Muscle layer of colon (tissue), 2 donors: ENCODE data around the gene ITGA3.

Source experiments
- H3K27ac ChIP-seq: one replicate; pipeline ENCODE4 v1.7.0; 2013; ENCODE audit warnings: low read depth, mild to moderate bottlenecking, low read length, moderate library complexity
- H3K27me3 ChIP-seq, 2 donors: one replicate each; pipeline ENCODE4 v1.7.0; 2013; ENCODE audit warnings: low read length in 2 of 2, mild to moderate bottlenecking in 2 of 2; ENCODE audit not compliant: insufficient read depth in 2 of 2, control insufficient read depth in 1 of 2
- H3K36me3 ChIP-seq: one replicate; pipeline ENCODE4 v1.7.0; 2013; ENCODE audit warnings: mild to moderate bottlenecking, low read length; ENCODE audit not compliant: insufficient read depth
- H3K4me1 ChIP-seq: one replicate; pipeline ENCODE4 v1.7.0; 2013; ENCODE audit warnings: mild to moderate bottlenecking, low read length; ENCODE audit not compliant: insufficient read depth
- H3K4me3 ChIP-seq, 2 donors: one replicate each; pipeline ENCODE4 v1.7.0; 2013; ENCODE audit warnings: low read length in 2 of 2, low read depth in 1 of 2, mild to moderate bottlenecking in 1 of 2, moderate library complexity in 1 of 2
- H3K9ac ChIP-seq: one replicate; pipeline ENCODE4 v1.7.0; 2013; ENCODE audit warnings: low read length
- H3K9me3 ChIP-seq: one replicate; pipeline ENCODE4 v1.7.0; 2013; ENCODE audit warnings: mild to moderate bottlenecking, low read length
- donor health status: abdominal sarcoma.
- donor health status: Adenocarcinoma of cecum.

Gene ITGA3

GRCh38 chr17:50055426-50056216 lies at the start of gene ITGA3:
TSS of gene ITGA3 (plus strand) at chr17:50056110. CDS start at chr17:50056440, 330 bp downstream.
- Histone ChIP-seq H3K4me3 (peak within 1 kb of the TSS; percentile 71 to 84), H3K9ac (peak within 1 kb of the TSS; percentile 88), H3K27ac (peak within 1 kb of the TSS; percentile 93), H3K9me3 (no peaks in the 10 kb centered on the region), H3K36me3 (no peaks in the 10 kb centered on the region), H3K4me1 (peaks cover 38% of the 10 kb centered on the region), H3K27me3 (no peaks in the 10 kb centered on the region)

- Histone ChIP-seq H3K27ac (no peak overlapping the region), H3K36me3 (no peaks in the 10 kb centered on the region), H3K9ac (no peak overlapping the region), H3K9me3 (no peaks in the 10 kb centered on the region), H3K4me1 (no peaks in the 10 kb centered on the region), H3K4me3 (no peak overlapping the region), H3K27me3 (no peaks in the 10 kb centered on the region)
Observed at GRCh38 chr17:50009282-50009681, 46.6 kb upstream of the ITGA3 start.

DNA sequence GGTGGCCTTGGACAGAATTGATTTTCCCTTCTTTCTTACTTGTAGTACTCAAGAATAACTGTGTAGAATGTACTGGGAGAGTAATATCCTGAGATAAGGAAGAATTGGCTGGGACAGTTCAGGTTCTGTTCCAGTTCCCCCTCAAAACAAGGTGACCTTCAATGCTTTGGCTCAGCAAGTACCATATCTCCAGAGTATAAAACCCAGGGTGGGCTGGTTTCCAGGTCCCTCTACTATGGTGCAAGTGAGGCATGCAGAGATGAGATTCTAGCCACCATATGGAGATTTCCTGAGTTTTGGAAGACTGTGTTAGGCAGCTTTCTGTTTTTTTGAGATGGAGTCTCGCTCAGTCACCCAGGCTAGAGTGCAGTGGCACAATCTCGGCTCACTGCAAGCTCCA lies 42.8 kb upstream of the ITGA3 start:
- H3K9ac ChIP-seq, result no peak overlapping the region
- H3K36me3 ChIP-seq, result no peaks in the 10 kb centered on the region
- no peaks in the 10 kb centered on the region for H3K4me1 ChIP-seq
- H3K4me3 ChIP-seq, result no peak overlapping the region
- no peaks in the 10 kb centered on the region for H3K9me3 ChIP-seq
- no peak overlapping the region for H3K27ac ChIP-seq
- no peaks in the 10 kb centered on the region for H3K27me3 ChIP-seq

- Histone ChIP-seq H3K4me1 (no peaks in the 10 kb centered on the region), H3K9me3 (no peaks in the 10 kb centered on the region), H3K27ac (no peak overlapping the region), H3K36me3 (no peaks in the 10 kb centered on the region), H3K9ac (no peak overlapping the region), H3K27me3 (no peaks in the 10 kb centered on the region), H3K4me3 (no peak overlapping the region)
Observed at GRCh38 chr17:50014471-50015088, 41.3 kb upstream of the ITGA3 start.

GRCh38 chr17:50015146-50015545 lies 40.8 kb upstream of the ITGA3 start:
- H3K9ac ChIP-seq, result no peak overlapping the region
- no peak overlapping the region for H3K27ac ChIP-seq
- no peaks in the 10 kb centered on the region for H3K27me3 ChIP-seq
- no peak overlapping the region for H3K4me3 ChIP-seq
- no peaks in the 10 kb centered on the region for H3K4me1 ChIP-seq
- no peaks in the 10 kb centered on the region for H3K9me3 ChIP-seq
- no peaks in the 10 kb centered on the region for H3K36me3 ChIP-seq

GRCh38 chr17:50018909-50019308 lies 37.0 kb upstream of the ITGA3 start:
- H3K4me3 ChIP-seq, result no peak overlapping the region
- no peak overlapping the region for H3K27ac ChIP-seq
- no peaks in the 10 kb centered on the region for H3K9me3 ChIP-seq
- no peak overlapping the region for H3K9ac ChIP-seq
- H3K36me3 ChIP-seq, result no peaks in the 10 kb centered on the region
- H3K4me1 ChIP-seq, result no peaks in the 10 kb centered on the region
- no peaks in the 10 kb centered on the region for H3K27me3 ChIP-seq

GRCh38 chr17:50020841-50021599 lies 34.9 kb upstream of the ITGA3 start:
- no peaks in the 10 kb centered on the region for H3K9me3 ChIP-seq
- H3K4me1 ChIP-seq, result no peaks in the 10 kb centered on the region
- H3K36me3 ChIP-seq, result no peaks in the 10 kb centered on the region
- no peaks in the 10 kb centered on the region for H3K27me3 ChIP-seq
- no peak overlapping the region for H3K4me3 ChIP-seq
- no peak overlapping the region for H3K9ac ChIP-seq
- H3K27ac ChIP-seq, result no peak overlapping the region

DNA sequence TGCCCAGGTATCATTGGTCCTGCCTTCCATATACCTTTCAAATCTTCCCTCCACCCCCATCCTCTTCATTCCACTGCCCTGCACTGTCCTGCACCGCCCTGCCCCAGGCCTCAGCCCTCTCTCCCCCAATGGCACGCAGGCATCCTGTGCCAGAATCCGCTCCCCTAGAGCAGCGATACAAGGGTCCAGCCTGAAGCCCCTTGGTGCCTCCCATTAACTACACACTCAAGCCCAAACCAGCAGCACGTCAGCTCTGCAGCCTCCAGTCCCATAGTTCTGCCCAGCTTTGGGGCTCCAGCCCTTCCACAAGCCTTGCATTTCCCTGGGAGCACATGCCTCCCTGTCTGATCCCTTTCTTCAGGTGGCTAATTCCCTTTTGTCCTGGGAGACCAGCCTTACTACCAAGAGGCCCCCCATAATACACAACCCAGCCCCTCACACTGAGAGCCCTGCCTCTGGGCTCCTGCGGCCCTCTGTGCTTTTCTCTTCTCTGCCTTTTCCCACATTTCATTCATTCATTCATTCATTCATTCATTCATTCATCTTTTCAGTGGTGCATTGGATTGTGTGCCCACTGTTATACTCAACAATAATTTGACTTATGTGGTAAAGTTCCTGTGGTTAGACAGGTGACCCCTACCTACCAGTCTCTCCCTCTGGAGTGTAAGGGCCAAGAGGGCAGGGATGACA lies 34.1 kb upstream of the ITGA3 start:
- Histone ChIP-seq H3K36me3 (no peaks in the 10 kb centered on the region), H3K9ac (no peak overlapping the region), H3K4me3 (no peak overlapping the region), H3K4me1 (peaks cover under 1% of the 10 kb centered on the region), H3K9me3 (no peaks in the 10 kb centered on the region), H3K27me3 (no peaks in the 10 kb centered on the region), H3K27ac (no peak overlapping the region)

GRCh38 chr17:50022463-50023130 lies 33.3 kb upstream of the ITGA3 start:
- Histone ChIP-seq H3K36me3 (no peaks in the 10 kb centered on the region), H3K4me1 (peaks cover 9% of the 10 kb centered on the region), H3K9me3 (no peaks in the 10 kb centered on the region), H3K27me3 (no peaks in the 10 kb centered on the region), H3K4me3 (no peak overlapping the region), H3K9ac (no peak overlapping the region), H3K27ac (no peak overlapping the region)

DNA sequence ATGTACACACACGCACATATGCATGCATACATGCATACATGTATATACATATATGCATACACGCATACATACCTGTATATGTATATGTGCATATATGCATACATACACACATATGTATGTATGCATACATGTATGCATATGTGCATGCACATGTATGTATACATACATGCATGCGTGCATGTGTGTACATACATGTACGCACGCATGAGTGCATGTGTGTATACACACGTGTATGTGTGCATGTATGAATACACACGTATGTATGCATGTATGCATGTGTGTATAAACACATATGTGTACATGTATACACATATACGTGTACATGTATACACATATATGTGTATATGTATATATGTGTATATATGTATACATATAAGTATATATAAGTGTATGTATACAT lies 32.4 kb upstream of the ITGA3 start:
- Histone ChIP-seq H3K27me3 (no peaks in the 10 kb centered on the region), H3K4me3 (no peak overlapping the region), H3K36me3 (no peaks in the 10 kb centered on the region), H3K4me1 (peaks cover 15% of the 10 kb centered on the region), H3K9me3 (no peaks in the 10 kb centered on the region), H3K9ac (no peak overlapping the region), H3K27ac (no peak overlapping the region)

GRCh38 chr17:50024808-50025207 lies 31.1 kb upstream of the ITGA3 start:
- Histone ChIP-seq H3K9ac (no peak overlapping the region), H3K4me1 (peaks cover 15% of the 10 kb centered on the region), H3K27me3 (no peaks in the 10 kb centered on the region), H3K27ac (no peak overlapping the region), H3K4me3 (no peak overlapping the region), H3K36me3 (no peaks in the 10 kb centered on the region), H3K9me3 (no peaks in the 10 kb centered on the region)
